HT1080 (cell line): ENCODE results near the gene KLHL21. TPM values are rescaled to one million over a fixed set of nuclear protein-coding genes. Genes with fewer than 3 reads are reported as not detected.
A peak's percentile ranks its signal among the peaks of the same experiment; 100 is the strongest.
"Not testable (repeated sequence)": the region's sequence is repeated elsewhere in the genome, so short reads cannot be mapped to it uniquely, and the experiment has no call there.

Experiments
- DNase-seq: peaks from one replicate; pipeline ENCODE4 v3.0.0-alpha.2; 2015; ENCODE audit warnings: low read depth
- polyA plus RNA-seq, 2 experiments: library from polyadenylated mRNA; depleted of rRNA; stranded (reverse); fragments of >200 nt; gene quantifications; 2 replicates each; pipeline ENCODE4 v1.2.3, GENCODE V29; 2015
- total RNA-seq: library from RNA; depleted of rRNA; stranded (reverse); fragments of >200 nt; shearing (Covaris generic); gene quantifications from 2 replicates; pipeline ENCODE4 v1.2.3, GENCODE V29; 2014; rRNA removed

KLHL21 gene
- 32.0 and 34.4 TPM in 2 replicates for total RNA-seq
- polyA plus RNA-seq (2015; cell fraction: cytosol; rRNA removed) = 21.7 and 22.5 TPM in 2 replicates
- 37.9 and 38.0 TPM in 2 replicates for polyA plus RNA-seq (2015; cell fraction: nucleus; rRNA removed)

- peak; percentile 81 for DNase-seq
Measured at GRCh38 chr1:6602669-6603237, at the start of gene KLHL21. Gene KLHL21, minus strand, starts transcription at chr1:6602869. Its CDS starts 52 bp downstream, at chr1:6602817.

GRCh38 chr1:6651909-6652308 is 49.2 kb upstream of the KLHL21 start:
- no peak for DNase-seq

- no peak for DNase-seq
Measured at GRCh38 chr1:6648556-6648955, 45.9 kb upstream of the KLHL21 start.

GRCh38 chr1:6646499-6647148 is 44.0 kb upstream of the KLHL21 start:
- DNase-seq = peak; percentile 24

GRCh38 chr1:6645018-6645417 is 42.3 kb upstream of the KLHL21 start:
- DNase-seq = no peak

GRCh38 chr1:6640867-6641266 is 38.2 kb upstream of the KLHL21 start:
- not testable (repeated sequence) for DNase-seq

GRCh38 chr1:6638226-6638625 is 35.6 kb upstream of the KLHL21 start:
- no peak for DNase-seq

GRCh38 chr1:6637770-6638169 is 35.1 kb upstream of the KLHL21 start:
- no peak for DNase-seq

GRCh38 chr1:6636778-6637177 is 34.1 kb upstream of the KLHL21 start:
- not testable (repeated sequence) for DNase-seq

GRCh38 chr1:6635910-6636760 is 33.5 kb upstream of the KLHL21 start:
- DNase-seq = no peak

GRCh38 chr1:6635161-6635909 is 32.7 kb upstream of the KLHL21 start:
- no peak for DNase-seq

GRCh38 chr1:6634371-6635052 is 31.8 kb upstream of the KLHL21 start:
- DNase-seq = peak; percentile 47

GRCh38 chr1:6632588-6633514 is 30.2 kb upstream of the KLHL21 start:
- DNase-seq = no peak

- DNase-seq = no peak
Measured at GRCh38 chr1:6631058-6631457, 28.4 kb upstream of the KLHL21 start.

- no peak for DNase-seq
Measured at GRCh38 chr1:6630027-6630426, 27.4 kb upstream of the KLHL21 start.

- DNase-seq = no peak
Measured at GRCh38 chr1:6628971-6629479, 26.4 kb upstream of the KLHL21 start.

GRCh38 chr1:6627841-6628545 is 25.3 kb upstream of the KLHL21 start:
- no peak for DNase-seq

GRCh38 chr1:6627031-6627430 is 24.4 kb upstream of the KLHL21 start:
- DNase-seq = no peak
